D721Med (cell line): Measurements from ENCODE around the gene CUX1.
"Not testable (repeated sequence)": the region's sequence is repeated elsewhere in the genome, so short reads cannot be mapped to it uniquely, and the experiment has no call there.

Experiments
- DNase-seq: peaks from one replicate; pipeline ENCODE4 v3.0.0; 2011; ENCODE audit warnings: low spot score; ENCODE audit not compliant: insufficient read length
- FAIRE-seq: peaks from 2 replicates; lab custom pipeline; 2011; peaks lifted over from hg19 to GRCh38; lab: Jason Lieb, UNC
- TF ChIP-seq, protein P1 (sequence below): IDR thresholded peaks from 2 replicates; pipeline ENCODE4 v1.5.1; 2012; ENCODE audit warnings: mild to moderate bottlenecking, control low read depth; ENCODE audit not compliant: insufficient read depth; ENCODE audit errors: missing control alignments

The CUX1 gene

DNA sequence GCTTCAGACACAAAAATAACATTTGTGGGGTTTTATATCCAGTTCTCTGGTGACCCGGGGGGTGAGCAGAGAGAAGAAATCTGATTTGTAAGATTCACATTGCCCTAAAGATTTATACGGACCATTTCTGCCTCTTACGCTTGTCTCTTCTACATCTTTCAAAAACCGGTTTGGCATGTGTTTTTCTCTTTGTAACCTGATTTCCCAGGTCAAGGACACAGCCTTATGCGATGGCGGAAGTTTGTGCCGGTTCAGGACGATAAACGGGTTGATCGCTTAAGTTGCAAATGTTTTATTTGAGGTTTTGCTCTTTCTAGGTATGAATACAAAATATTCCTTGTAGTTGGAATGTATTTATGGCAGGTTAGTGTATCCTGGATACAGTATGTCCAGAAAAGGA is 407.6 kb downstream of the CUX1 start:
- no peak for DNase-seq
- TF ChIP-seq, protein P1, sequence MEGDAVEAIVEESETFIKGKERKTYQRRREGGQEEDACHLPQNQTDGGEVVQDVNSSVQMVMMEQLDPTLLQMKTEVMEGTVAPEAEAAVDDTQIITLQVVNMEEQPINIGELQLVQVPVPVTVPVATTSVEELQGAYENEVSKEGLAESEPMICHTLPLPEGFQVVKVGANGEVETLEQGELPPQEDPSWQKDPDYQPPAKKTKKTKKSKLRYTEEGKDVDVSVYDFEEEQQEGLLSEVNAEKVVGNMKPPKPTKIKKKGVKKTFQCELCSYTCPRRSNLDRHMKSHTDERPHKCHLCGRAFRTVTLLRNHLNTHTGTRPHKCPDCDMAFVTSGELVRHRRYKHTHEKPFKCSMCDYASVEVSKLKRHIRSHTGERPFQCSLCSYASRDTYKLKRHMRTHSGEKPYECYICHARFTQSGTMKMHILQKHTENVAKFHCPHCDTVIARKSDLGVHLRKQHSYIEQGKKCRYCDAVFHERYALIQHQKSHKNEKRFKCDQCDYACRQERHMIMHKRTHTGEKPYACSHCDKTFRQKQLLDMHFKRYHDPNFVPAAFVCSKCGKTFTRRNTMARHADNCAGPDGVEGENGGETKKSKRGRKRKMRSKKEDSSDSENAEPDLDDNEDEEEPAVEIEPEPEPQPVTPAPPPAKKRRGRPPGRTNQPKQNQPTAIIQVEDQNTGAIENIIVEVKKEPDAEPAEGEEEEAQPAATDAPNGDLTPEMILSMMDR, result no peak
- FAIRE-seq, result no peak

DNA sequence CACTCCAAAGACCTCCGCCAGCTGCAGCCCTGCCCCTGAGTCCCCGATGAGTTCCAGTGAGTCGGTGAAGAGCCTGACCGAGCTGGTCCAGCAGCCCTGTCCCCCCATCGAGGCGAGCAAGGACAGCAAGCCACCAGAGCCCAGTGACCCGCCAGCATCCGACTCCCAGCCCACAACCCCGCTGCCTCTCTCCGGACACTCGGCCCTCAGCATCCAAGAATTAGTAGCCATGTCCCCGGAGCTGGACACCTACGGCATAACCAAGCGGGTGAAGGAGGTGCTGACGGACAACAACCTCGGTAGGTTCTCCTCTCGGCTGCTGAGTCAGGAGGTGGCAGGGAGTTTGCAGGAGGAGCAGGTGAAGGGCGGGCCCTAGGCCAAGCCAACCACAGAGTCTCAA is 409.9 kb downstream of the CUX1 start:
- TF ChIP-seq, protein P1, result no peak
- DNase-seq, result no peak
- no peak for FAIRE-seq

DNA sequence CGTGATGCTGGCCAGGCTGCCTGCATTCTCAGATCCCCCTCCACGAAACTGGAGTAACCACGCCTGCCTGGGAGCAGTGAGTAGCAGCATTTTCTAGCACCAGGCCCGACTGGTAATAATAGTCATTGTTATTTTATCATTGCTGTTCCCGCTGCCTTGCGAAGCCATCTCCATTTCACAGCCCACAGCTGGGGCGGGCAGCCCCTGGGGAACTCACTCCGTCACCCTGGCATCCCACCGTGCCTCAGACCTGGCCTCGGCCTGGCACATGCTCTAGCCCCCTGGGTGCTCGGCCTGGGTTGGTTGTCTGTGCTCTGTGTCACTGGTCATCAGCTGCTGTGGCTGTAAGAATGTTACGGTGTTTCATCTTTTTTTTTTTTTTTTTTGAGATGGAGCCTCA is 411.5 kb downstream of the CUX1 start:
- FAIRE-seq (no peak), DNase-seq (no peak)
- TF ChIP-seq, protein P1, result no peak

DNA sequence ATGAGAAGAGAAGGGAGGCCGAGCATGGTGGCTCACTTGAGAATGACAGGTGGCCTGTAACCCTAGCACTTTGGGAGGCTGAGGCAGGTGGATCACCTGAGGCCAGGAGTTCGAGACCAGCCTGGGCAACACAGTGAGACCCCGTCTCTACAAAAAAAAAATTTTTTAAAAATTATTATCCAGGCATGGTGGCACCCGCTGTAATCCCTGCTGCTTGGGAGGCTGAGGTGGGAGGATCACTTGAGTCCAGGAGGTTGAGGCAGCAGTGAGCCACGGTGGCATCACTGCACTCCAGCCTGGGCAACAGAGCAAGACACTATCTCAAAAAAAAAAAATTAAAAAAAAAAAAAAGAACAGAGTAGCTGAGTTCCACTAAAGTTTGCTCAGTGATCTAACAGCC is 412.7 kb downstream of the CUX1 start:
- DNase-seq, FAIRE-seq: not testable (repeated sequence)

DNA sequence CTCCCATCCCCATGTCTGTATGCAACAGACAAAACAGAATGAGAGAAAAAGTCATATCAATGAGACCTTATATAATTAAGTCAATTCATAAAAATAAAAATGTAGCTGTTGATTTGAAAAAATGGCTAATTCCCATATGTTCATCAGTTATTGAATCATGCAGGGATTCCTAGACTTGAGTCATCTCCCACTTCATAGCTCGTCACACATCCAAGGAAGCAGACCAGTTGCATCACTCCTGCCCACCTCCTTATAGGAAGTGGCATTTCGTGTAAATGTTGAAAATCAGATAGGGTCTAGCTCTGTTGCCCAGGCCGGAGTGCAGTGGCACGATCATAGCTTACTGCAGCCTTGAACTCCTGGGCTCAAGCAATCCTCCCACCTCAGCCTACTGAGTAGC is 413.2 kb downstream of the CUX1 start:
- TF ChIP-seq, protein P1, result no peak
- DNase-seq (no peak), FAIRE-seq (no peak)

DNA sequence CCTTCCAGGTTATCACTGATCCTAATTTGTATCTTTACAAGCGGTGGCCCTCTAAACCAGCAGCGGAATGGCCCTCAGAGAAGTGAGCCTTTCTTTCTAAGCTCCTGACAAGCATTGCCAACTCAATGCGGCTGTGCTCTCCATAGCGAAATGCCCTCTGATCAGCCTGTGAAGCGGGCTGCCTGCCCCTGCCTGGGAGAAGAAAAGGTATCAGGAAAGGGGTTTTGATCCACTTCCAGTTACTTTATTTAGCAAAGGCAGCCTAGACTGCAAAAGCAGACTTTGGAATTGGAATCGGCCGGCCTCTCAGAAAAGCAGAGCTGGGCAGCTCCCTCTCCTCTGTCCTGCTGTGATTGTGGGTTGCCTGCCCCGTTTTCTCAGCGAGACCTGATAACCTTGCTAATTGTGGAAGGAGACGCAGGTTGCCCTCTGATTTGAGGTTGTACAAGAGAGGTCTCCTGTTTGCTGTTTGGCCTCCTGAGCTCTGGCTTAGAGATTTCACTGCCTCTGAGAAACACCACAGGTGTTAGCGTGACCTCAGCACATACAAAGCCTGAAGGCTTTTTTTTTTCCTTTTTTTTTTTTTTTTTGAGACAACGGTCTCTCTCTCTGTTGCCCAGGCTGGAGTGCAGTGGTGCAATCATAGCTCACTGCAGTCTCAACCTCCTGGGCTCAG is 415.3 kb downstream of the CUX1 start:
- DNase-seq, result no peak
- FAIRE-seq, result no peak

DNA sequence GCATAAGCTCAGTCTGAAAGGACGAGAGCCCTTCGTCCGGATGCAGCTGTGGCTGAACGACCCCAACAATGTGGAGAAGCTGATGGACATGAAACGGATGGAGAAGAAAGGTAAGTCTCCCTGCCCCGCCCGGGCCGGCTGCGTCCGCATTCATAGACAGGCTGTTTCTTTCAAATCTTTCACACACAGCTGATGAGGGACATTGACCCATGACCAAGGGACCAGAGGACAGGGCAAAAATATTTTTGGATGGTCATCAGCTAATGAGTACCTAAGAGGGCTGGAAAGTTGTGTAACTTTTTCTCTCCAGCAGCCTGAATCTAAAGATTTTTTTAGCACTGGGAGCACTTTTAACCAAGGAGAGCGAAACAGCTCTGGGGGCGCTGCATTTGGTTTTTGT is 416.7 kb downstream of the CUX1 start:
- FAIRE-seq, result no peak
- TF ChIP-seq, protein P1, result no peak

More for the DNA sequence above, 415.3 kb downstream of the CUX1 start:
- TF ChIP-seq, protein P1, result no peak

More for the DNA sequence above, 416.7 kb downstream of the CUX1 start:
- no peak for DNase-seq
